NCI-H2081 (cell line): ENCODE results near the gene TMEM229A.
"Not testable (repeated sequence)": the region's sequence is repeated elsewhere in the genome, so short reads cannot be mapped to it uniquely, and the experiment has no call there.

Experiments
- DNase-seq, 2 experiments: peaks; one replicate each; lab custom pipeline; 2025; lab: John Stamatoyannopoulos, UW

TMEM229A gene

GRCh38 chr7:124032369-124033094, at the start of gene TMEM229A:
Gene TMEM229A (minus strand): TSS chr7:124033067. CDS start chr7:124033003, 64 bp downstream.
- peak; percentile 62 to 78 for DNase-seq

- DNase-seq = not testable (repeated sequence)
Measured at GRCh38 chr7:124082234-124082633, 49.4 kb upstream of the TMEM229A start.

DNA sequence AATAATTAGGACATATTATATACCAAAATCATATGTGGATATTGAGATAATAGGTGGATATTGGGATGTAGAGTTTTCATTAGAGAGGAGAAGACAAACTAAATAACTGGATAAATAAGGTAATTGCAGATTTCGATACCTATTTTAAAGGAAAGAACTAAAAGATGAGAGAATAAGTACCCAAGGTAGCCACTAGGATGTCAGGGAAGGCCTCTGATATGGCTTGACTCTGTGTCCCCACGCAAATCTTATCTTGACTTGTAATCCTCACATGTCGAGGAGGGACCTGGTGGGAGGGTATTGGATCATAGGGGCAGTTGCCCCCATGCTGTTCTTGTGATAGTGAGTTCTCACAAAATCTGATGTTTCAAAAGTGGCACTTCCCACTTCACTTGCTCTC, 44.7 kb upstream of the TMEM229A start:
- no peak for DNase-seq

- no peak for DNase-seq
Measured at GRCh38 chr7:124076841-124077240, 44.0 kb upstream of the TMEM229A start.

DNA sequence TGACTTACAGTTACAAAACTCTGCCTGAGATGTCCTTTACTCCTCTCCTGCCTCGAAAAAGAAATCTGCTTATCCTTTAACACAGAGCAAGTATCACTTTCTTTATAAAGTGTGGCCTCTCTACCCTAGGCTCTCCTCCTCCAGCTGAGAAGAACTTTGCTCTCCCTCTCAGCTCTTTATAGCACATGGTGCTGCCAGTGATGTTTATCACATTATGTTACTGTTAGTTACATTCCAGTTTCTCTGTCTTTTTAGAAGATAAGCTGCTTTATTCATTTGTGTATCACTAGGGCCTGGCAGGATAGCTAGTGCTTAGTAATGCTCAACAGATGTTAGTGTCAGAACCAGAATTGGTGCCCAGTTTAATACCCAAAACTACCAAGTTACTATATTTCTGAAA, 41.1 kb upstream of the TMEM229A start:
- no peak for DNase-seq

GRCh38 chr7:124073310-124073645, 40.4 kb upstream of the TMEM229A start:
- DNase-seq = no peak

- no peak for DNase-seq
Measured at GRCh38 chr7:124072603-124073309, 39.9 kb upstream of the TMEM229A start.

GRCh38 chr7:124071843-124072242, 39.0 kb upstream of the TMEM229A start:
- DNase-seq = peak; percentile 53 to 87

DNA sequence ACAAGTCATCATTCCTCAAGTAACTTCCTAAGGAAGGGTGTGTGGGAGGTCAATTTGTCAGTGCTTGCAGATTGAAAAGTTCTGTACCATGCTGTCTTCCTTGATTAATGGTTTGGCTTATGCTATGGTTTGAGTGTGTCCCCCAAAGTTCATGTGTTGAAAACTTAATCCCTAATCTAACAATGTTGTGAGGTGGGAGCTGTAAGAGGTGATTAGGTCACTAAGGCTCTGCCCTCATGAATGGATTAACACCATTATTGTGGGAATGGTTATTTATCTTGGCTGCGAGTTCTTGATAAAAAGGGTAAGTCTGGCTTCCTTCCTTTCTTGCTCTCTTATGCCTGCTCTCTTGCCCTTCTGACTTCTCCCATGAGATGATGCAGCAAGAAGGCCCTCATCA, 29.3 kb upstream of the TMEM229A start:
- DNase-seq = no peak

DNA sequence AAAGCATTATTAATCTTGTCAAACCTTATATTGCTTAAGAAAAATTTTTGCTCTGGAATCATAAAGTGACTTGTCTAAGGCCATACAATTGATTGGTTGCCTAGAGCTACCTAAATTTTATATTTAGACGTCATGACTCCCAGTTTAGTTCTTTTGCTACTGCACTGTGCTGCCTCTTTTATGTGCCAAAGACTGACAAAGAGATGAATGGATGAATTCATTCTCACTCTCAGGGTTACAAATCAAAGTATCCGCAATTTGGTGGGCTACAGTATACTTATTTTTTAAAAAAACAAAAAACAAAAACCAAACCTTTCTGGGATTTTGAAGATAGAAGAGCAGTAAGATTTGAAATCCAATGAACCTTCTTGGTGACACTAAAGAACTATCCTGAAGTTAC, 27.7 kb upstream of the TMEM229A start:
- DNase-seq = no peak

DNA sequence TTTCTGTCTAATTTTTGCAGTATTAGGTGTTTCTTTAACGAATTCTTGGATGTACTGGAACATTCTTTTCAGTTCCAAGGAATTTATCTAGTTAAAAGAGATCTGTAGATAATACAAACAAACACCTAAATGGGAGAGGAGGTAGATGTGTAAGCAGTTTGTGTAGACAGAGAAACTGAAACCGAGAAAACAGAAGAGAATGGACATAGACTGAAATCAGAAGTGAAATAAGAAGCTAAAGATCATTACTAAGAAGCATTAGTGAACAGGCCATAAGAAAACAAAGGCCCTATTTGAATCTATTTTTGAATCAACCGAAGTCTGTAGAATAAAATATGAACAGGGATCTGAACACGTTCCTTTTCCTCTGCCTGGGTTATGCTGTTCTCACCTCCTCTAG, 26.5 kb upstream of the TMEM229A start:
- DNase-seq = no peak

DNA sequence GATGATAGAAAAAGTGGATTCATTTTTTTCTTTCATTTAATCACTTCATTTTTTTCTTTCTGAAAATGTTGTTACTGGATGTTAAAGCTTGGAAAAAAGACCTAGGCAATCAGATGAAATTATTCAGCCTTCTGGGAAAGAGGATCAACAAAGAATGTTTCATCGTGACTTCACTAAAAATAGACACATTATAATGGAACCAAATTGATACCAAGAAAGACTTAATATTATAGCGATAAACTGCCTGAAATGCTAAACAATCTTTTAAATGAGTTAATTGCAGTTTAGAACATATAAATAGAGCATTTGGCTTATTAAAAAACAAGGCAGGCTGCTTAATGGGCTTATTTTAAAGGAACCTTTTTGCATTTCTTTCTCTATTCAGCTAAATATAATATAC, 25.6 kb upstream of the TMEM229A start:
- DNase-seq = no peak

GRCh38 chr7:124057872-124058271, 25.0 kb upstream of the TMEM229A start:
- DNase-seq = no peak

DNA sequence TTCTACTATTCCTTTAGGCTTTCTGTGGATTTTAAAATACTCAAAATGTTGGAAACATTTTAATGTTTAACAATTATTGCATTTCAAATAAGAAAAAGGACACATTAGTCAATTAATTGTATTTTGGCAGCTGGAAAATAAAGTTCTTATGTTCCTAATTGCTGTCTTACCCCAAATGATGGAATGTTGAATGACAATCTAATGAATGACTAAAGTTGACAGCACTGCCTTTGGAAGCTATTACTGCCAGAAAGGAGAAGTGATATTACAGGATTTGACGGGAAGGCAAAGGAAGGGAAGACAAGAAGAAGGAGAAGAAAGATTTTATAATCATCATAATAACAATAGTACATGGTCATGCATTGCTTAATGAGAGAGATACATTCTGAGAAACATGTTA, 23.4 kb upstream of the TMEM229A start:
- no peak for DNase-seq

- no peak for DNase-seq
Measured at GRCh38 chr7:124051681-124052377, 19.0 kb upstream of the TMEM229A start.

DNA sequence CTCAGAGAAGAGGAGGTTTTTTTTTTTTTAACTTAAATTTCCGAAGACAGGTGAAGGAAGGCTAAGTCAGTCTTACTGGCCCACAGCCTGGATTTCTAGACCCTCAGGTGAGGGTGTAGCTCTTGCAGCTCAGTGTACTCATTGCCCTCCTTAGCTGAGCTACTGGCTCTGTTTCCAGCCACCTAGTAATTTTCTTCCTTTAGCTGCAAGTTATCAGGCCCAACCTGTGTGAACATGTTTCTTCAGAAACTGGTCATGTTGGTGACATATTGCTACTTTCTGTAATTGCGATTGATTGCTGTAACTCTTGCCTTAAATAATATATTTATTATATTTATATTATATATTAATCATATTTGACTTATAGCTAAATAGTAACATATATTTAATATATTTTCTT, 10.0 kb upstream of the TMEM229A start:
- no peak for DNase-seq

- no peak for DNase-seq
Measured at GRCh38 chr7:124041439-124041838, 8.6 kb upstream of the TMEM229A start.

- DNase-seq = not testable (repeated sequence)
Measured at GRCh38 chr7:124037902-124038301, 5.0 kb upstream of the TMEM229A start.

- no peak for DNase-seq
Measured at GRCh38 chr7:124035706-124036105, 2.8 kb upstream of the TMEM229A start.

- DNase-seq = no peak
Measured at GRCh38 chr7:124034754-124035100, 1.9 kb upstream of the TMEM229A start.

- no peak for DNase-seq
Measured at GRCh38 chr7:124033807-124034753, 1.2 kb upstream of the TMEM229A start.
